CD14-positive monocyte (primary cell): ENCODE results near the gene KLF6. TPM values are rescaled to one million over a fixed set of nuclear protein-coding genes. Genes with fewer than 3 reads are reported as not detected.

Experiments used
- DNase-seq, 3 donors: peaks; one replicate each; pipeline ENCODE4 v3.0.0-alpha.2; 2011 to 2022
- H2AFZ ChIP-seq: 2 replicates; pipeline ENCODE4 v1.6.0; 2012; ENCODE audit warnings: mild to moderate bottlenecking, low read depth, low read length, inconsistent platforms; ENCODE audit not compliant: insufficient read depth, poor library complexity, severe bottlenecking
- H3K27ac ChIP-seq, 2 donors: 1 replicate in 1 of 2; 2 replicates in 1 of 2; pipeline ENCODE4 v1.5.1; 2012 to 2013; ENCODE audit warnings: low read length in 2 of 2, control low read depth in 1 of 2, inconsistent platforms in 1 of 2, low read depth in 1 of 2, mild to moderate bottlenecking in 1 of 2
- H3K27me3 ChIP-seq, 2 donors: one replicate each; pipeline versions ENCODE4 v1.6.0 to v1.6.1; 2011 to 2013; ENCODE audit warnings: low read length in 2 of 2; ENCODE audit not compliant: control insufficient read depth in 2 of 2, insufficient read depth in 2 of 2
- H3K36me3 ChIP-seq, 2 donors: replicated peaks in 1 of 2; 1 replicate in 1 of 2; 2 replicates in 1 of 2; pipeline versions ENCODE4 v1.5.1 to v1.6.1; 2012 to 2013; ENCODE audit warnings: low read length in 2 of 2, control low read depth in 1 of 2, inconsistent platforms in 1 of 2, mild to moderate bottlenecking in 1 of 2; ENCODE audit not compliant: insufficient read depth in 2 of 2, control insufficient read depth in 1 of 2
- H3K4me1 ChIP-seq, 2 donors: 1 replicate in 1 of 2; 2 replicates in 1 of 2; pipeline versions ENCODE4 v1.5.1 to v1.6.1; 2012 to 2013; ENCODE audit warnings: low read length in 2 of 2, control low read depth in 1 of 2, inconsistent platforms in 1 of 2, mild to moderate bottlenecking in 1 of 2, moderate library complexity in 1 of 2; ENCODE audit not compliant: insufficient read depth in 2 of 2, control insufficient read depth in 1 of 2
- H3K4me2 ChIP-seq: replicated peaks from 2 replicates; pipeline ENCODE3; 2012; ENCODE audit warnings: low read length, moderate library complexity, mild to moderate bottlenecking; ENCODE audit not compliant: poor library complexity, severe bottlenecking; ENCODE audit errors: extremely low read depth
- H3K4me3 ChIP-seq, 3 experiments: fragments of 200-600 bp in 1 of 3; sonication (generic) in 1 of 3; replicated peaks in 1 of 3; 1 replicate in 2 of 3; 2 replicates in 1 of 3; pipeline ENCODE4 v1.5.1; 2011 to 2013; ENCODE audit warnings: low read length in 3 of 3, mild to moderate bottlenecking in 3 of 3, control low read depth in 2 of 3, low read depth in 2 of 3, inconsistent platforms in 1 of 3, moderate library complexity in 1 of 3
- H3K79me2 ChIP-seq: 2 replicates; pipeline ENCODE4 v1.6.0; 2012; ENCODE audit warnings: mild to moderate bottlenecking, control low read depth, inconsistent platforms, low read length, moderate library complexity; ENCODE audit not compliant: insufficient read depth
- H3K9ac ChIP-seq: 2 replicates; pipeline ENCODE4 v1.6.0; 2017; ENCODE audit warnings: low read length, mild to moderate bottlenecking; ENCODE audit not compliant: insufficient read depth, poor library complexity, severe bottlenecking
- H3K9me3 ChIP-seq, 2 donors: replicated peaks in 1 of 2; 1 replicate in 1 of 2; 2 replicates in 1 of 2; pipeline versions ENCODE4 v1.5.1 to v1.6.1; 2012 to 2013; ENCODE audit warnings: low read length in 2 of 2, control low read depth in 1 of 2; ENCODE audit not compliant: control insufficient read depth in 1 of 2, insufficient read depth in 1 of 2
- H4K20me1 ChIP-seq: 2 replicates; pipeline ENCODE4 v1.6.0; 2012; ENCODE audit warnings: mild to moderate bottlenecking, low read length, control low read depth, moderate library complexity; ENCODE audit not compliant: insufficient read depth
- H3K27ac Mint-ChIP-seq, 7 donors: one replicate each; pipeline ENCODE4 v1.8.0; 2020; ENCODE audit warnings: mild to moderate bottlenecking in 7 of 7, mixed read lengths in 7 of 7, moderate library complexity in 6 of 7, inconsistent platforms in 2 of 7
- H3K27me3 Mint-ChIP-seq, 3 donors: one replicate each; pipeline ENCODE4 v1.8.0; 2021 to 2022; ENCODE audit warnings: low read depth in 3 of 3, mild to moderate bottlenecking in 3 of 3, mixed read lengths in 3 of 3, moderate library complexity in 3 of 3, inconsistent platforms in 1 of 3
- H3K36me3 Mint-ChIP-seq, 2 donors: one replicate each; pipeline ENCODE4 v1.8.0; 2020; ENCODE audit warnings: mixed read lengths in 2 of 2, inconsistent platforms in 1 of 2, mild to moderate bottlenecking in 1 of 2
- H3K4me1 Mint-ChIP-seq: one replicate; pipeline ENCODE4 v1.8.0; 2020; ENCODE audit warnings: mild to moderate bottlenecking, mixed read lengths
- H3K4me3 Mint-ChIP-seq, 2 donors: one replicate each; pipeline ENCODE4 v1.8.0; 2020; ENCODE audit warnings: mild to moderate bottlenecking in 2 of 2, mixed read lengths in 2 of 2, moderate library complexity in 1 of 2
- H3K9me3 Mint-ChIP-seq, 7 donors: one replicate each; pipeline ENCODE4 v1.8.0; 2020 to 2022; ENCODE audit warnings: mixed read lengths in 7 of 7, mild to moderate bottlenecking in 6 of 7, moderate library complexity in 6 of 7, inconsistent platforms in 2 of 7
- WGBS: methylation state at CpG from one replicate; pipeline ENCODE4 v1.1.5; 2013; ENCODE audit warnings: missing lambda C conversion rate; ENCODE audit not compliant: insufficient coverage; 5-methylcytosine and 5-hydroxymethylcytosine counted together
- intact Hi-C, 2 donors: fragments of 100-400 bp; cut with micrococcal nuclease; formaldehyde crosslinking; loops; one replicate each; pipeline versions ENCODE4 v1.15.0 to v1.15.1; 2023
- polyA plus RNA-seq, 3 donors: library from polyadenylated mRNA; depleted of rRNA in 1 of 3; unstranded in 2 of 3; stranded (reverse) in 1 of 3; fragments of 300-500 nt in 2 of 3; fragments of >200 nt in 1 of 3; fragmentation: Illumina TruSeq in 2 of 3; gene quantifications; 1 replicate in 2 of 3; 2 replicates in 1 of 3; pipeline ENCODE4 v1.2.3, GENCODE V29; 2012 to 2021
- TF ChIP-seq, protein P1 (sequence below): fragments of 200-600 bp; IDR thresholded peaks from one replicate; pipeline ENCODE4 v1.8.0; 2022; ENCODE audit warnings: antibody characterized with exemption, mild to moderate bottlenecking

Gene KLF6
- polyA plus RNA-seq, 3 donors: 436 to 510 (median 499) TPM

DNA sequence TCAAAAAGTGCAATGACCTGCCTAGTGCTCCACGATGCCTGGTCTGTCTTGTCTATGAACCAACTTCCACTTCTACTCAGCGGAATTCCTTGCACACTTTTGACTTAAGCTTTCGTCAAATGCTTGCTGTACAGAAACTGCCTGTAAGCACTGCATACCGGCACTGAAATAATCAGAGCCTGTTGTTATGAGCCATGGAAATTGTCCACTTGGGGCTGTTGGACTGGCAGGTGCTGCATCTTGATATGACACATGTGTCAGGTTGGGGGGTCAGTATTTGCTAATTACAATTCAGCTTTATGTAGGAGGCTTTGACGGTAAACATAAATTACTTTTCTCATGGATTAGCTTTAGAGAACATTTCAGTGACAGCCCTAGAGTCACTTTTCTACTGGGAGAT, 32.0 kb upstream of the KLF6 start:
- WGBS: 94% methylated on average over 4 of the region's 5 CpGs
- H3K27ac Mint-ChIP-seq: no peak overlapping the region

DNA sequence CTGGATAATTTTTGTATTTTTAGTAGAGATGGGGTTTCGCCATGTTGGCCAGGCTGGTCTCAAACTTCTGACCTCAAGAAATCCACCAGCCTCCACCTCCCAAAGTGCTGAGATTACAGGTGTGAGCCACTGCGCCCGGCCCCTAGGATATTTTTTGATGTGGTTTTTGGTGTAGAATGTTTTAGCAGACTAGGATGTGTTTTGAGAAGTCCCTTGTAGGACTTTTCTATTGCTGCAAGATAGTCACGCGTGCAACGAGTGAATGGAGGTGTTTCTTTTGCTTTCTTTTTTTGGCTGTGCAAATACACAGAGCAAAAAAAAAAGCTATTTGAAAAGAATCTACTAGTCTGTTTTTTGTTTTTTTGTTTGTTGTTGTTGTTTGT, 29.8 kb upstream of the KLF6 start:
- intact Hi-C loops: no loop called here
- peak overlapping the region in 1 of 7 donors; percentile 64 for H3K27ac Mint-ChIP-seq
- no peak overlapping the region for H3K27ac ChIP-seq
- H3K4me1 ChIP-seq: peaks cover 16 to 18% of the 10 kb centered on the region in 2 donors
- H4K20me1 ChIP-seq: no peaks in the 10 kb centered on the region
- WGBS: 100% methylated on average over 3 of the region's 6 CpGs
- no peak overlapping the region for H3K4me2 ChIP-seq
- H3K36me3 ChIP-seq: no peaks in the 10 kb centered on the region
- DNase-seq: no peak
- no peak overlapping the region for H3K4me3 Mint-ChIP-seq
- H3K9me3 Mint-ChIP-seq: peaks cover 0 to 3% (median 0%) of the 10 kb centered on the region in 7 donors
- H3K4me1 Mint-ChIP-seq: peaks cover 22% of the 10 kb centered on the region
- H3K36me3 Mint-ChIP-seq: peaks cover 3 to 5% of the 10 kb centered on the region in 2 donors
- TF ChIP-seq, protein P1, sequence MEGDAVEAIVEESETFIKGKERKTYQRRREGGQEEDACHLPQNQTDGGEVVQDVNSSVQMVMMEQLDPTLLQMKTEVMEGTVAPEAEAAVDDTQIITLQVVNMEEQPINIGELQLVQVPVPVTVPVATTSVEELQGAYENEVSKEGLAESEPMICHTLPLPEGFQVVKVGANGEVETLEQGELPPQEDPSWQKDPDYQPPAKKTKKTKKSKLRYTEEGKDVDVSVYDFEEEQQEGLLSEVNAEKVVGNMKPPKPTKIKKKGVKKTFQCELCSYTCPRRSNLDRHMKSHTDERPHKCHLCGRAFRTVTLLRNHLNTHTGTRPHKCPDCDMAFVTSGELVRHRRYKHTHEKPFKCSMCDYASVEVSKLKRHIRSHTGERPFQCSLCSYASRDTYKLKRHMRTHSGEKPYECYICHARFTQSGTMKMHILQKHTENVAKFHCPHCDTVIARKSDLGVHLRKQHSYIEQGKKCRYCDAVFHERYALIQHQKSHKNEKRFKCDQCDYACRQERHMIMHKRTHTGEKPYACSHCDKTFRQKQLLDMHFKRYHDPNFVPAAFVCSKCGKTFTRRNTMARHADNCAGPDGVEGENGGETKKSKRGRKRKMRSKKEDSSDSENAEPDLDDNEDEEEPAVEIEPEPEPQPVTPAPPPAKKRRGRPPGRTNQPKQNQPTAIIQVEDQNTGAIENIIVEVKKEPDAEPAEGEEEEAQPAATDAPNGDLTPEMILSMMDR: no peak
- no peak overlapping the region for H3K9ac ChIP-seq
- H3K27me3 ChIP-seq: no peaks in the 10 kb centered on the region
- H3K27me3 Mint-ChIP-seq: peaks cover 0 to 2% (median 1%) of the 10 kb centered on the region in 3 donors
- H3K9me3 ChIP-seq: no peaks in the 10 kb centered on the region
- no peaks in the 10 kb centered on the region for H3K79me2 ChIP-seq
- no peak overlapping the region for H2AFZ ChIP-seq
- no peak overlapping the region for H3K4me3 ChIP-seq

More for the DNA sequence above, 32.0 kb upstream of the KLF6 start:
- Mint-ChIP-seq H3K36me3 (no peaks in the 10 kb centered on the region), H3K4me3 (no peak overlapping the region), H3K4me1 (peaks cover 2% of the 10 kb centered on the region), H3K27me3 (peaks cover 0 to 4% (median 3%) of the 10 kb centered on the region in 3 donors), H3K9me3 (peaks cover 0 to 3% (median 0%) of the 10 kb centered on the region in 7 donors)
- Histone ChIP-seq H3K4me2 (no peak overlapping the region), H2AFZ (no peak overlapping the region), H3K36me3 (no peaks in the 10 kb centered on the region), H3K9ac (no peak overlapping the region), H3K27ac (no peak overlapping the region), H4K20me1 (no peaks in the 10 kb centered on the region), H3K4me3 (no peak overlapping the region), H3K79me2 (no peaks in the 10 kb centered on the region), H3K9me3 (no peaks in the 10 kb centered on the region), H3K27me3 (no peaks in the 10 kb centered on the region), H3K4me1 (peaks cover under 1 to 2% of the 10 kb centered on the region in 2 donors)
- intact Hi-C loops: no loop called here
- DNase-seq: no peak
- TF ChIP-seq, protein P1: no peak
